ENCODE measurements around the gene BCL2.

BCL2 gene

GRCh38 chr18:63180971-63181376, 138.6 kb downstream of the BCL2 start:
- DNase-seq: no peak
- ATAC-seq: peak; percentile 44

GRCh38 chr18:63180321-63180720, 139.2 kb downstream of the BCL2 start:
- ATAC-seq (no peak), DNase-seq (no peak)

DNA sequence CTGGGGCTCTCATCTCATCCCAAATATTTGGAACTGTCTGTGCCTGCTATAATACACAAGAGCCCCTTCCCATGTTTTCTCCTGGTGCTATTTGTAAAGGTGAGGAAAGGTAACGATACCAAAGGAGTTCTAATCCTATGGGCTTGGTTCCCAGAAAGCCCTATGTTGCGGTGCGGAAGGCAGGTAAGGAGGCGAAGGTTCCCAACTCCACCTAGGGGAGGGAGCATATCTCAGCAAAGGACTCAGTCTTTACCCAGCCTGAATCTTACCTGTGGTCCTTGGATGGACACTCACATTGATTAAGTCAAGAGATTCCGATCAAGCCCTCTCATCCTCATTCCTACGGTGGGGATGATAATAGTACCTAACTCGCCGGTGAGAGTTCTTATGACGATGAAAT, 140.1 kb downstream of the BCL2 start:
- DNase-seq (no peak), ATAC-seq (no peak)

DNA sequence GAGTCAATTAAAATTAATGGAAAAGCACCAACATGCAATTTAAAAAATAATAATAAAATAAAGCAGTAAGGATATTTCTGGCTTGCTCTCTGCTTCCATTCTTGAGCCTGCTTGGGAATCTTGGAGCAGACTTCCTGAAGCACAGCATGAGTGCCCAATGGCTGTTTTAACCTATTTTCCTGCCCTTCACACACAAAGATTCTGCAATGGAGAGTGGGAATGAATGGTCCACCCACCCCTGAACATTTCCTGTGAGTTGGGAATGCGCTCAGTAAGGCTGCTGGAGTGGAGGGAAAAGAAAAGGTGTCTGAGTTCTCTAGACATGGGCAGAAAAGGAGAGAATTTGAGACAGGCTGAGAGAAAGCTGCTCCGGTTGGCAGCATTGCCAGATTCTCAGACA, 140.6 kb downstream of the BCL2 start:
- ATAC-seq: no peak
- no peak for DNase-seq

DNA sequence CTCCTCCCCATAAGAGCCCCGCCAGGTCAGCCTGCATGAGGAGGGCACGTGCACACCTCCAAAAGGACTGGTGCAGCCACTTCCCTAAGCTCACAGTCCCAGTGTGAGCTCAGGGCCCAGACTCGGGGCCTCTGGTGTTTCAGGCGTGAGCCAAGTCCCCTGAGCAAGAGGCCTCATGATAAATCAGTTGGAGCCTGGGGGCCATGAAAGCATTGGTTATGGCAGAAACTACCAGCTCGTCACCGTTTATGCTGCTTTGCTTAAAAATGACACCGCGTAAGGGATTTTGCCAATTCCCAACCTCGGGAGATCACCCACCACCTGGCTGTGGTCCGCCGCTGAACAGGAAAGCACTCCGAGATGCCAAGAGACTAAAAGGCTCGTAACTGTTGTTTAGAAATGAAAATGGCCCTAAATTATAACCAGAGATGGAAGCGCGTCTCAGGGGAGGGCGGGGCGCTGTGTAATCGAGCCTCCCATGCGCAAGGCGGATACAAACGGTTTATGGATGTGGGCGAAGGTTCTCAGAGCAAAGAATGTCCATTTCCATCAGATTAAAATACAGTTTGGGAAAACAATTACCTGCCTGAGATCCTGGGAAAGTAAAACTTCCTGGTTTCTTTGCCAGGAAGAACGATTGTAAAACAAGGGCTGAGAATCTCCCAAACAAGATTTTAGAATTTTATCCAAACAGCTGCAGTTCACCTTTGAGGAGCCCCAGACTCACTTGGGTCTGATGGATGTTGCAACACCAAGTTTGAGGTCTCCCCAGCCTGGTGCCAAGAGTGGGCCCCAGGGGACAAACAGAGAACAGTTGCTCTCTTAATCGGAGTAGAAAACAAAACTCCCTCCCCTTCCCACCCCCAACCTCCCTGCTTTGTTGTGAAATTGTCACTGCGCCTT, 141.4 kb downstream of the BCL2 start:
- DNase-seq (no peak), ATAC-seq (no peak)

DNA sequence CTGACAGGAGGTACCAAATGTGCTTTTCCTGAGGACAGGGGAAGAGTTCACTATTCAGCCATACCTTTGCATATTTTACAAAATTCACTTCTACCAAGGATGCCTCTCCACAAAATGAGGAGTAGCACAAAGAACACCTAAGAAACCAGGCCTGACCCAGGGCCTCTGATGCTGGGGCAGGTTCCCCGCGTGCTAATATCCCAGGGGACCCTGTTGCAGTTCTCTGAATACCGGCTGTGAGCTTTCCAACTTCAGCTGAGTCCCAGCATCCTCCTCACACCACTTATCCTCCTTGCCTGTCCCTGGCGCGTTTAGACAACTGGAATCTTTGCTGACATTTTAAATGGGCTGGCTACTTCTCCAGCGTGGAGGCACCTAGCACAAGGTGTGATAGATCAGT, 142.3 kb downstream of the BCL2 start:
- ATAC-seq: no peak

DNA sequence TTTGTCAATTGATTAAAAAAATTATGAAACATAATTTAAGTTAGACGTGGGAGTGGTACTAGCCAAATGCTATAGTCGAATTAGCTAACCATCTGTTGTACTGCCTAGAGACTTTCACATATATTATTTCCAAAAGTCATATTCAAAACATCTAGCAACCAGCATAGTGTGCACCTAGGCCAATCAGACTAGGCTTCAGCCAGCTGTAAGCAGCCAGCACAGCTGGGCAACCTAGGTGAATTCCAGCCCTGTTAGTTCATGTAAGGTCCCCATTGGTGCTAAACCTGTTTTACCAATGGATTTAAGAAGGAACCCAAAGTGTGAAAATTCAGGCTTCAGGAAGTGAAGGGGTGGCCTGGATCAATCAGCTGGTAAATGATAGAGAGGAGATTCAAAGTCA, 144.3 kb downstream of the BCL2 start:
- DNase-seq (no peak), ATAC-seq (no peak)

More for the DNA sequence above, 142.3 kb downstream of the BCL2 start:
- DNase-seq: no peak

GRCh38 chr18:63173983-63174382, 145.6 kb downstream of the BCL2 start:
- no peak for ATAC-seq
- DNase-seq: no peak

- ATAC-seq (no peak), DNase-seq (no peak)
Measured at GRCh38 chr18:63169853-63170252, 149.7 kb downstream of the BCL2 start.

- no peak for ATAC-seq
- DNase-seq: no peak
Measured at GRCh38 chr18:63168287-63168686, 151.3 kb downstream of the BCL2 start.

DNA sequence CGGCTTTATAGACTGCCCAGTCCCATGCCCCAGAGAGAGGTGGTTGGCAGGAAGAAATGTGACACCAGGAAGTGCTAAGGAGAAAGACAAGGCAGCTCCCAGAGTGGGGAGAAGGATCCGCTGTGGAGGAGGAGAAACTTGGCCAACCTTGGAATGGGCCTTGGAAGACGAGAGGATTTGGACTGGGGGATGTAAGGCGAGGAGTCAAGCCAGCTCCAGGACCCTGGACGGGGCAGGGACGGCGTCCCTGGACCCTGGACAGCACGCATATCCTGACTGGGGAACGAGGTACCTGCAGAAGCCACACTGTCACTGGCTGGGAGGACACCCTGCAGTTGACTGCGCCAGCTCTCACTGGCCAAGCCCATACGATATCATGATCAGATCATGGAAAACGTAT, 153.4 kb downstream of the BCL2 start:
- DNase-seq (no peak), ATAC-seq (no peak)

DNA sequence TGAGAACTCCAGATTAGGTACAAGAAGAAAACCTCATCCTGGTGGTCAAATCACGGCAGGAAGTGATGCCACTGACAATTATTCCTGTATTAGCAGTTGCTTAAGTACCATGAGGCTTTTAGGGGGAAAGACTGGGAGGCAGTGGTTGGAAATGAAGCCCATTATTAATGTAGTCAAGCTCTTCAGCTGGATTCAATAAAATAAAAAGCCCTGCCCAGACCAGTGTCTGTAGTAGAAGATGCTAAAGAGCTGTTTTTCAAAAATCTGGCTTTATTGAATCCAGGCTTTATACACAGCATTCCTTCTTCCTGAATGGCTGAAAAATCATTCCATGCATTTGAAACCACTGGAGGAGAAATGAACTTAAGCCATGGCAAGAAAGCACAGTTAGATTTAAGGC, 155.2 kb downstream of the BCL2 start:
- DNase-seq (no peak), ATAC-seq (no peak)

DNA sequence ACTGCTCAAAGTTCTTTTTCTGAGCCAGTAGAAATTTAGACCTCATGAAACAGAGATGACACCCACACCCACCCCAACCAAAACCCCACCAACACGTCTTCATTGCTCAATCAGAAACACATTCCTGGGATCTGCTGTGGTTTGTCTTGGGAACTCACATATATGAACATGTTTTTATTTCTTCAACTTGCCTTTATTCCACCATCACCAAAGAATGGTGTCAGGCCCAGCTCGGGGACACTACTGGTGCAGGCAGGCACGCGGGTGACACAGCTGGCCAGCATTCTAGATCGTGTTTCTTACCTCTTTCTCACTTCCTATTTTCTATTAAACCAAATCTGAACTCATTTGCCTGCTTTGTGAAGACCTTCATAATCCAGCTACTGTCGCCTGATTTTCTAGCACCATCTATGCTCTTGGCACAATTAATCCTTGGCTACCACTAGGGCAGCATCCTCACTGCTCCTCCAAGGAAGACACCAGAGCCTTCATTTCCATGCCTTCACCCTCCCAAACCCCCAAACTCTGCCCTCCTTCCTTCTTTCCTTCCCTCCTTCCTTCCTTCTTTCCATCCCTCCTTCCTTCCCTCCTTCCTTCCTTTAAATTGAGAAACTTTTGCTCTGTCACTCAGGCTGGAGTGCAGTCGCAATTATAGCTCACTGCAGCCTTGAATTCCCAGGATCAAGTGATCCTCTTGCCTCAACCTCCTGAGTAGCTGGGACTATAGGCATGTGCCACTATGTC, 157.1 kb downstream of the BCL2 start:
- DNase-seq (peak; percentile 50), ATAC-seq (no peak)

- peak; percentile 80 for DNase-seq
- peak; percentile 83 for ATAC-seq
Measured at GRCh38 chr18:63161761-63162195, 157.8 kb downstream of the BCL2 start.

DNA sequence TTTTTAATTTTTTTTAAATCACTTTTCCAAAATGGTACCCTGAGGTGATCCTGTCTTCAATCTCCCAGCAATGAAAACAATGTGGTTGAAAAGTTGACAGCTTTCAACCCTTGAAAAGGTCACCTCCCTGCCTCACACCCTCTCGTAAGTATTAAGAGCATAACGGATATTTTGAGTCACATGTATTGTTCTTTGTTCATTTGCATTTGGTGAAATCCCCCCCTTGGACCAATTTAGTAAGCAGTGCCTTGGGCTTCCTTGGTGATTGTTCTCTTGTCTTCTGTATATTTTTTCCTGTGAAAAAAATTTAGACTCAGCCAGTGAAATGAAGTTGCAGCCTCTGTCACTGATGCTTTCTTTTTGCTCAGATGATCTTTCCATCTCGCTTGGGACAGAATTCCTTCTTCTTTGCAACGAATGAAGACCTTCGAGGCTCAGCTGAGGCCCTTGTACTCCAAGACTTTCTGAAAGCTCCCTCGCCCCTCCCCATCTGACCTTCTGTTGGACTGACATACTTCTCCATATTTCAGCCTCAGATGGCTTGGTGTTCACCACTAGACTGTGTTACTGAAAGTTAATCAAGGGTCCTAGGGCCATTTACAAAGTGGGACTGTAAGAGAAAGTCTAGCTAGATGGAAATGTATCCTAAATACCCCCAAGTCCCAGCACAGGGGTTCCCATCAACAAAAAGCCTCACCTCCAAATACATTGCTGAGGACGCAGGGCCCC, 158.4 kb downstream of the BCL2 start:
- peak; percentile 26 for ATAC-seq

GRCh38 chr18:63160172-63160995, 159.2 kb downstream of the BCL2 start:
- DNase-seq (no peak), ATAC-seq (no peak)

More for the DNA sequence above, 158.4 kb downstream of the BCL2 start:
- DNase-seq: peak; percentile 42

- DNase-seq: peak; percentile 55
- ATAC-seq: no peak
Measured at GRCh38 chr18:63159590-63159989, 160.0 kb downstream of the BCL2 start.

GRCh38 chr18:63158676-63159291, 160.8 kb downstream of the BCL2 start:
- peak; percentile 59 for DNase-seq
- peak; percentile 26 for ATAC-seq

DNA sequence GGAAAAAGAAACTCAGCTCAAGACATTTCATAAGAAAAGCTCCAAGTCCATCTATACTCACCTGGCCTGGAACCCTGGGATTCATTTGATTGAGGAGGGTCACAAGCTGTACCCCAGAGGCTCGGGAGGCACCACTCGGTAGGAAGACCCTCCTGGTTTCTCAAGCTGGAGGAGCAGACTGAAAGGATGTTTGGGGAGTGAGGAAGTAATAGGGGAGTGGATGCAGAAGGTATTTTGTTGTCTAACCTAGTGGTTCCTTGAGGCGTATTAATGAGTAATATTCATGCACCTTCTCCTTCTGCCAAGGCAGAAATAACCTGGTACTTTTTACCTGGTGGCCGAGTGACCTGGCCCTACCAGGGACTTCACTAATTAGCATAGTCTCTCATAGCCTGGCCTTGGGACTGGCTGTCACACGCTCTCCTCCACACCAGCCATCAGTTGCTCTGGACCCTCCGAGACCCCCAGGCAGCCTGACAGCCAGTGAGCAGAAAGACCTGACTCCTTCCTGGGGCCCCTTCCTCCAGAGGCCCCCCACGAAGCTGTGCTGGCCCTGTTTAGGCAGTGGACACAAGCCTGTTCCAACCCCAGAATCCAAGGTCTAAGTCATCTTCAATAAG, 161.4 kb downstream of the BCL2 start:
- DNase-seq (no peak), ATAC-seq (no peak)

GRCh38 chr18:63157293-63158011, 162.1 kb downstream of the BCL2 start:
- ATAC-seq (no peak), DNase-seq (peak; percentile 31)

All from stimulated activated naive CD8-positive, alpha-beta T cell treated with anti-CD3 and anti-CD28 coated beads, Interleukin-15, Interleukin-2, amounts not matched to agents 100 U/mL and 50 U/mL, for 24 hours (primary cell).